ENCODE data around the gene BLOC1S5.

DNA sequence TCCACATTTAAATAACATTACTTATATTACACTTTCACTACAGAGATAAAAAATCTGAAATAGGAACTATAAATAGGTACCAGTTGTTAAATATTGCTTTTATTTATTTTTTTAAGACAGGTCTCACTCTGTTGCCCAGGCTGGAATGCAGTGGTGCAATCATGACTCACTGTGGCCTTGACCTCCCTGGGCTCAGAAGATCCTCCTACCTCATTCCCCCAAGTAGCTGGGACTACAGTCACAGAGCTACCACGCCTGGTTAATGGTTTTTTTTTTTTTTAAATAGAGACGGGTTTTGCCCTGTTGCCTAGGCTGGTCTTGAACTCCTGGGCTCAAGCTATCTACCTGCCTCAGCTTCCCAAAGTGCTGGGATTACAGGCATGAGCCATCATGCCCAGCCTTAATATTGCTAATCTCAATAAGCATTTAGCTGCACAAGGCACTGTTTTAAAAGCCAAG, 20.9 kb upstream of the BLOC1S5 start:
- TF ChIP-seq, protein P1, sequence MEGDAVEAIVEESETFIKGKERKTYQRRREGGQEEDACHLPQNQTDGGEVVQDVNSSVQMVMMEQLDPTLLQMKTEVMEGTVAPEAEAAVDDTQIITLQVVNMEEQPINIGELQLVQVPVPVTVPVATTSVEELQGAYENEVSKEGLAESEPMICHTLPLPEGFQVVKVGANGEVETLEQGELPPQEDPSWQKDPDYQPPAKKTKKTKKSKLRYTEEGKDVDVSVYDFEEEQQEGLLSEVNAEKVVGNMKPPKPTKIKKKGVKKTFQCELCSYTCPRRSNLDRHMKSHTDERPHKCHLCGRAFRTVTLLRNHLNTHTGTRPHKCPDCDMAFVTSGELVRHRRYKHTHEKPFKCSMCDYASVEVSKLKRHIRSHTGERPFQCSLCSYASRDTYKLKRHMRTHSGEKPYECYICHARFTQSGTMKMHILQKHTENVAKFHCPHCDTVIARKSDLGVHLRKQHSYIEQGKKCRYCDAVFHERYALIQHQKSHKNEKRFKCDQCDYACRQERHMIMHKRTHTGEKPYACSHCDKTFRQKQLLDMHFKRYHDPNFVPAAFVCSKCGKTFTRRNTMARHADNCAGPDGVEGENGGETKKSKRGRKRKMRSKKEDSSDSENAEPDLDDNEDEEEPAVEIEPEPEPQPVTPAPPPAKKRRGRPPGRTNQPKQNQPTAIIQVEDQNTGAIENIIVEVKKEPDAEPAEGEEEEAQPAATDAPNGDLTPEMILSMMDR (IDR thresholded peaks at IDR 0.05): no peak
- TF ChIP-seq, protein P2, sequence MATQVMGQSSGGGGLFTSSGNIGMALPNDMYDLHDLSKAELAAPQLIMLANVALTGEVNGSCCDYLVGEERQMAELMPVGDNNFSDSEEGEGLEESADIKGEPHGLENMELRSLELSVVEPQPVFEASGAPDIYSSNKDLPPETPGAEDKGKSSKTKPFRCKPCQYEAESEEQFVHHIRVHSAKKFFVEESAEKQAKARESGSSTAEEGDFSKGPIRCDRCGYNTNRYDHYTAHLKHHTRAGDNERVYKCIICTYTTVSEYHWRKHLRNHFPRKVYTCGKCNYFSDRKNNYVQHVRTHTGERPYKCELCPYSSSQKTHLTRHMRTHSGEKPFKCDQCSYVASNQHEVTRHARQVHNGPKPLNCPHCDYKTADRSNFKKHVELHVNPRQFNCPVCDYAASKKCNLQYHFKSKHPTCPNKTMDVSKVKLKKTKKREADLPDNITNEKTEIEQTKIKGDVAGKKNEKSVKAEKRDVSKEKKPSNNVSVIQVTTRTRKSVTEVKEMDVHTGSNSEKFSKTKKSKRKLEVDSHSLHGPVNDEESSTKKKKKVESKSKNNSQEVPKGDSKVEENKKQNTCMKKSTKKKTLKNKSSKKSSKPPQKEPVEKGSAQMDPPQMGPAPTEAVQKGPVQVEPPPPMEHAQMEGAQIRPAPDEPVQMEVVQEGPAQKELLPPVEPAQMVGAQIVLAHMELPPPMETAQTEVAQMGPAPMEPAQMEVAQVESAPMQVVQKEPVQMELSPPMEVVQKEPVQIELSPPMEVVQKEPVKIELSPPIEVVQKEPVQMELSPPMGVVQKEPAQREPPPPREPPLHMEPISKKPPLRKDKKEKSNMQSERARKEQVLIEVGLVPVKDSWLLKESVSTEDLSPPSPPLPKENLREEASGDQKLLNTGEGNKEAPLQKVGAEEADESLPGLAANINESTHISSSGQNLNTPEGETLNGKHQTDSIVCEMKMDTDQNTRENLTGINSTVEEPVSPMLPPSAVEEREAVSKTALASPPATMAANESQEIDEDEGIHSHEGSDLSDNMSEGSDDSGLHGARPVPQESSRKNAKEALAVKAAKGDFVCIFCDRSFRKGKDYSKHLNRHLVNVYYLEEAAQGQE (IDR thresholded peaks at IDR 0.05; ENCODE audit: insufficient read depth in 1 of 2, low read depth in 2 of 2, low read length in 1 of 2): peak in 1 of 2 experiments; percentile 28; a peak in 1 of 4 replicates
- no peak for TF ChIP-seq SIN3A (IDR thresholded peaks at IDR 0.05; ENCODE audit: borderline replicate concordance, insufficient read depth, low read depth, low read length)
